AG08396 (cell line): Measurements from ENCODE around the gene AUTS2.
A peak's percentile ranks its signal among the peaks of the same experiment; 100 is the strongest.

Source experiments
- DNase-seq: peaks from one replicate; pipeline ENCODE4 v3.0.0; 2012; ENCODE audit warnings: low spot score, mixed read lengths

The AUTS2 gene

GRCh38 chr7:70188901-70189650 is 590.8 kb downstream of the AUTS2 start:
- no peak for DNase-seq

- no peak for DNase-seq
Measured at GRCh38 chr7:70189776-70190175, 591.5 kb downstream of the AUTS2 start.

- no peak for DNase-seq
Measured at GRCh38 chr7:70190281-70190680, 592.0 kb downstream of the AUTS2 start.

- no peak for DNase-seq
Measured at GRCh38 chr7:70193514-70193913, 595.2 kb downstream of the AUTS2 start.

GRCh38 chr7:70208236-70209063 is 610.2 kb downstream of the AUTS2 start:
- DNase-seq = no peak

GRCh38 chr7:70210200-70210935 is 612.1 kb downstream of the AUTS2 start:
- no peak for DNase-seq

- no peak for DNase-seq
Measured at GRCh38 chr7:70210936-70211310, 612.6 kb downstream of the AUTS2 start.

- DNase-seq = no peak
Measured at GRCh38 chr7:70212281-70212680, 614.0 kb downstream of the AUTS2 start.

- no peak for DNase-seq
Measured at GRCh38 chr7:70214071-70214470, 615.8 kb downstream of the AUTS2 start.

GRCh38 chr7:70215491-70215890 is 617.2 kb downstream of the AUTS2 start:
- DNase-seq = peak; percentile 8

- DNase-seq = no peak
Measured at GRCh38 chr7:70217571-70217970, 619.3 kb downstream of the AUTS2 start.

GRCh38 chr7:70218006-70218405 is 619.7 kb downstream of the AUTS2 start:
- DNase-seq = no peak

- DNase-seq = no peak
Measured at GRCh38 chr7:70219061-70219460, 620.8 kb downstream of the AUTS2 start.

- DNase-seq = no peak
Measured at GRCh38 chr7:70229242-70229641, 631.0 kb downstream of the AUTS2 start.

- DNase-seq = no peak
Measured at GRCh38 chr7:70230761-70231160, 632.5 kb downstream of the AUTS2 start.

GRCh38 chr7:70233776-70234175 is 635.5 kb downstream of the AUTS2 start:
- no peak for DNase-seq

- no peak for DNase-seq
Measured at GRCh38 chr7:70237256-70237655, 639.0 kb downstream of the AUTS2 start.

GRCh38 chr7:70237831-70238575 is 639.7 kb downstream of the AUTS2 start:
- DNase-seq = no peak

GRCh38 chr7:70239918-70240317 is 641.6 kb downstream of the AUTS2 start:
- DNase-seq = no peak

GRCh38 chr7:70240873-70241272 is 642.6 kb downstream of the AUTS2 start:
- DNase-seq = no peak

GRCh38 chr7:70241536-70242175 is 643.4 kb downstream of the AUTS2 start:
- DNase-seq = no peak

GRCh38 chr7:70242826-70243225 is 644.6 kb downstream of the AUTS2 start:
- no peak for DNase-seq
